Lower leg skin (tissue), 3 donors: ENCODE results near the gene GBF1.

Experiments
- POLR2A ChIP-seq, 2 donors: fragments of 450-650 bp; IDR thresholded peaks; one replicate each; pipeline ENCODE4 v1.6.1; 2016 to 2017; ENCODE audit warnings: antibody characterized with exemption in 2 of 2, mild to moderate bottlenecking in 1 of 2, moderate library complexity in 1 of 2
- TF ChIP-seq, protein P1 (sequence below), 3 donors: fragments of 450-650 bp; IDR thresholded peaks; one replicate each; pipeline ENCODE4 v1.5.1; 2016; ENCODE audit warnings: antibody characterized with exemption in 3 of 3, mild to moderate bottlenecking in 3 of 3, moderate library complexity in 2 of 3

DNA sequence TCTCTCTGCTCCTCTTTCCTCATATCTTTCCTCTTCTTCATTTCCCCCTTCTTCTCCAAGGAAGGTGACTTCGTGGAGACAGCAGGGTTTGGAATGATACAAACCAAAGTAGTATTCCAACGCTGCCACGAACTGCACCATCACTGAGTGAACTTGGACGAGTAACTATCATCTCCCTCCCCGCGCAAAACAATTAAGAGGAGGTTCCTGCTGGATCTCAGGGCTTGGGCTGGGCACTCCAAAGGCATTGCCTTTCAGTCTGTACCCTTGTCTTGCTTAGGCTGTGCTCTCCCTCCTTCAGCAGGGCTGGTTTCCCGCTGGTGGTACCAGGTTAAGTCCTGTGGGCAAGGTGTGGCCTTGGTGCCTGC lies 3.2 kb upstream of the GBF1 start:
- TF ChIP-seq, protein P1, sequence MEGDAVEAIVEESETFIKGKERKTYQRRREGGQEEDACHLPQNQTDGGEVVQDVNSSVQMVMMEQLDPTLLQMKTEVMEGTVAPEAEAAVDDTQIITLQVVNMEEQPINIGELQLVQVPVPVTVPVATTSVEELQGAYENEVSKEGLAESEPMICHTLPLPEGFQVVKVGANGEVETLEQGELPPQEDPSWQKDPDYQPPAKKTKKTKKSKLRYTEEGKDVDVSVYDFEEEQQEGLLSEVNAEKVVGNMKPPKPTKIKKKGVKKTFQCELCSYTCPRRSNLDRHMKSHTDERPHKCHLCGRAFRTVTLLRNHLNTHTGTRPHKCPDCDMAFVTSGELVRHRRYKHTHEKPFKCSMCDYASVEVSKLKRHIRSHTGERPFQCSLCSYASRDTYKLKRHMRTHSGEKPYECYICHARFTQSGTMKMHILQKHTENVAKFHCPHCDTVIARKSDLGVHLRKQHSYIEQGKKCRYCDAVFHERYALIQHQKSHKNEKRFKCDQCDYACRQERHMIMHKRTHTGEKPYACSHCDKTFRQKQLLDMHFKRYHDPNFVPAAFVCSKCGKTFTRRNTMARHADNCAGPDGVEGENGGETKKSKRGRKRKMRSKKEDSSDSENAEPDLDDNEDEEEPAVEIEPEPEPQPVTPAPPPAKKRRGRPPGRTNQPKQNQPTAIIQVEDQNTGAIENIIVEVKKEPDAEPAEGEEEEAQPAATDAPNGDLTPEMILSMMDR (IDR thresholded peaks at IDR 0.05), result no peak
- TF ChIP-seq POLR2A (IDR thresholded peaks at IDR 0.05), result no peak
